GM19372 (cell line): ENCODE data around the gene TMEM167A.
A peak's percentile ranks its signal among the peaks of the same experiment; 100 is the strongest.
"Not testable (repeated sequence)": the region's sequence is repeated elsewhere in the genome, so short reads cannot be mapped to it uniquely, and the experiment has no call there.

ENCODE experiments used
- ATAC-seq: cut with Tn5 transposase; IDR thresholded peaks from one replicate; pipeline ENCODE4 v1.9.1; 2021; ENCODE audit warnings: mild to moderate bottlenecking, low read depth, moderate library complexity; ENCODE audit not compliant: unreplicated experiment

TMEM167A gene

GRCh38 chr5:83092619-83093018 lies 15.4 kb upstream of the TMEM167A start:
- no peak for ATAC-seq

- no peak for ATAC-seq
Observed at GRCh38 chr5:83090169-83090568, 13.0 kb upstream of the TMEM167A start.

GRCh38 chr5:83085106-83085505 lies 7.9 kb upstream of the TMEM167A start:
- no peak for ATAC-seq

- no peak for ATAC-seq
Observed at GRCh38 chr5:83084336-83084735, 7.1 kb upstream of the TMEM167A start.

GRCh38 chr5:83082750-83083149 lies 5.6 kb upstream of the TMEM167A start:
- ATAC-seq: no peak

- peak; percentile 3 for ATAC-seq
Observed at GRCh38 chr5:83077662-83078261, 568 bp upstream of the TMEM167A start.

- ATAC-seq: no peak
Observed at GRCh38 chr5:83072966-83073365, 4.2 kb downstream of the TMEM167A start.

GRCh38 chr5:83071286-83072051 lies 5.7 kb downstream of the TMEM167A start:
- ATAC-seq: no peak

GRCh38 chr5:83069096-83069799 lies 7.9 kb downstream of the TMEM167A start:
- ATAC-seq: no peak

- not testable (repeated sequence) for ATAC-seq
Observed at GRCh38 chr5:83067377-83067776, 9.8 kb downstream of the TMEM167A start.

GRCh38 chr5:83066548-83067110 lies 10.6 kb downstream of the TMEM167A start:
- ATAC-seq: no peak

GRCh38 chr5:83059341-83059740 lies 17.9 kb downstream of the TMEM167A start:
- ATAC-seq: no peak

- ATAC-seq: no peak
Observed at GRCh38 chr5:83058726-83059125, 18.5 kb downstream of the TMEM167A start.

- no peak for ATAC-seq
Observed at GRCh38 chr5:83055166-83055565, 22.0 kb downstream of the TMEM167A start.

- no peak for ATAC-seq
Observed at GRCh38 chr5:83050723-83051340, 26.4 kb downstream of the TMEM167A start.

GRCh38 chr5:83049370-83049885 lies 27.8 kb downstream of the TMEM167A start:
- no peak for ATAC-seq

GRCh38 chr5:83048811-83049210 lies 28.4 kb downstream of the TMEM167A start:
- no peak for ATAC-seq

- ATAC-seq: no peak
Observed at GRCh38 chr5:83048277-83048676, 28.9 kb downstream of the TMEM167A start.

GRCh38 chr5:83044926-83045325 lies 32.3 kb downstream of the TMEM167A start:
- ATAC-seq: no peak

- no peak for ATAC-seq
Observed at GRCh38 chr5:83042507-83042906, 34.7 kb downstream of the TMEM167A start.

GRCh38 chr5:83038924-83039323 lies 38.3 kb downstream of the TMEM167A start:
- no peak for ATAC-seq
